K562 (cell line): Measurements from ENCODE around the gene NSRP1. TPM values are rescaled to one million over a fixed set of nuclear protein-coding genes. Genes with fewer than 3 reads are reported as not detected.

Experiments
- ARHGAP35 ChIP-seq: fragments of 450-650 bp; IDR thresholded peaks from 2 replicates; pipeline ENCODE4 v1.6.1; 2018; ENCODE audit not compliant: partially characterized antibody
- HLTF ChIP-seq: fragments of 450-650 bp; IDR thresholded peaks from 2 replicates; pipeline ENCODE4 v1.6.1; 2016
- KDM5B ChIP-seq: fragments of 200-600 bp; sonication (generic); IDR thresholded peaks from 2 replicates; pipeline ENCODE4 v1.6.1; 2012; ENCODE audit warnings: low read depth, mild to moderate bottlenecking, moderate library complexity, low read length, control low read depth, inconsistent platforms; ENCODE audit not compliant: insufficient replicate concordance
- NFIC ChIP-seq: fragments of 450-650 bp; IDR thresholded peaks from 2 replicates; pipeline ENCODE4 v1.6.1; 2017; ENCODE audit warnings: mild to moderate bottlenecking, inconsistent platforms
- PHF20 ChIP-seq: fragments of 450-650 bp; IDR thresholded peaks from 2 replicates; pipeline ENCODE4 v1.6.1; 2018; ENCODE audit not compliant: partially characterized antibody
- POLR2A ChIP-seq: fragments of 450-650 bp; conservative IDR thresholded peaks from 2 replicates; pipeline ENCODE4 v1.6.1; 2016
- PTRF ChIP-seq: fragments of 450-650 bp; IDR thresholded peaks from 2 replicates; pipeline ENCODE4 v1.6.1; 2016; ENCODE audit warnings: mild to moderate bottlenecking, missing genetic modification characterization, missing compliant biosample characterization
- TAF9B ChIP-seq: fragments of 450-650 bp; IDR thresholded peaks from 2 replicates; pipeline ENCODE4 v1.6.1; 2018; ENCODE audit warnings: mild to moderate bottlenecking; ENCODE audit not compliant: partially characterized antibody
- TEAD4 ChIP-seq, 2 experiments: sonication (generic) in 1 of 2; formaldehyde crosslinking in 1 of 2; IDR thresholded peaks; 2 replicates each; pipeline versions ENCODE4 v1.6.1 to v1.8.0; 2012 to 2022; ENCODE audit warnings: borderline replicate concordance in 1 of 2, inconsistent platforms in 1 of 2, low read length in 1 of 2, mild to moderate bottlenecking in 1 of 2, missing genetic modification reagents in 1 of 2
- THRAP3 ChIP-seq: fragments of 450-650 bp; IDR thresholded peaks from 2 replicates; pipeline ENCODE4 v1.6.1; 2016; ENCODE audit warnings: mild to moderate bottlenecking, inconsistent platforms, borderline replicate concordance
- polyA plus RNA-seq, 8 experiments: library from polyadenylated mRNA; depleted of rRNA in 4 of 8; stranded (reverse) in 5 of 8; unstranded in 3 of 8; fragments of >200 nt; fragmentation: Nextera tagmentation in 2 of 8; fragmentation: Illumina TruSeq in 1 of 8; extraction: Ambion mirVana in 2 of 8; extraction: Trizol in 1 of 8; gene quantifications; 2 replicates each; pipeline versions ENCODE4 v1.2.1 to v1.2.3, GENCODE V29; 2011 to 2014; ENCODE audit warnings: inconsistent platforms in 1 of 8, missing spikeins in 1 of 8
- total RNA-seq, 7 experiments: library from RNA; depleted of rRNA in 6 of 7; stranded (reverse); fragments of >200 nt in 6 of 7; fragmentation: Illumina TruSeq in 2 of 7; extraction: Trizol in 2 of 7; gene quantifications; 2 replicates each; pipeline versions ENCODE4 v1.2.1 to v1.2.3, GENCODE V29; 2011 to 2021; ENCODE audit warnings: low replicate concordance in 1 of 7
- TF ChIP-seq, protein P1 (sequence below): fragments of 450-650 bp; IDR thresholded peaks from 2 replicates; pipeline ENCODE4 v1.6.1; 2016; ENCODE audit warnings: borderline replicate concordance
- TF ChIP-seq, protein P2 (sequence below), 3 experiments: IDR thresholded peaks in 2 of 3; conservative IDR thresholded peaks in 1 of 3; 2 replicates each; pipeline ENCODE4 v1.5.1; 2011 to 2012; ENCODE audit warnings: low read length in 3 of 3, mild to moderate bottlenecking in 3 of 3, control low read depth in 2 of 3, improper control_type of control experiment in 1 of 3, inconsistent platforms in 1 of 3, low read depth in 1 of 3, mixed read lengths in 1 of 3, moderate library complexity in 1 of 3; ENCODE audit not compliant: insufficient read depth in 2 of 3
- TF ChIP-seq, protein P3 (sequence below): sonication (generic); formaldehyde crosslinking; IDR thresholded peaks from 2 replicates; pipeline ENCODE4 v1.8.0; 2022; ENCODE audit warnings: mild to moderate bottlenecking, missing genetic modification reagents
- TF ChIP-seq, protein P4 (sequence below): sonication (generic); formaldehyde crosslinking; IDR thresholded peaks from 2 replicates; pipeline ENCODE4 v1.9.0; 2022; ENCODE audit warnings: mild to moderate bottlenecking, missing genetic modification reagents
- TF ChIP-seq, protein P5 (sequence below): fragments of 250-450 bp; sonication (Bioruptor Pico); IDR thresholded peaks from 2 replicates; pipeline ENCODE4 v1.8.0; 2021; ENCODE audit warnings: mild to moderate bottlenecking, moderate library complexity
- TF ChIP-seq, protein P6 (sequence below): sonication (generic); formaldehyde crosslinking; IDR thresholded peaks from 2 replicates; pipeline ENCODE4 v1.9.0; 2022; ENCODE audit warnings: mild to moderate bottlenecking, missing genetic modification reagents
- TF ChIP-seq, protein P7 (sequence below): fragments of 450-650 bp; IDR thresholded peaks from 2 replicates; pipeline ENCODE4 v1.6.1; 2016; ENCODE audit warnings: antibody characterized with exemption

Gene NSRP1
- total and polyA plus RNA-seq, 9 of the 15 experiments (the other 6 are each of a cell fraction or from before 2014, with no cell fraction given), result 18.4 to 68.6 (median 32.7) TPM

DNA sequence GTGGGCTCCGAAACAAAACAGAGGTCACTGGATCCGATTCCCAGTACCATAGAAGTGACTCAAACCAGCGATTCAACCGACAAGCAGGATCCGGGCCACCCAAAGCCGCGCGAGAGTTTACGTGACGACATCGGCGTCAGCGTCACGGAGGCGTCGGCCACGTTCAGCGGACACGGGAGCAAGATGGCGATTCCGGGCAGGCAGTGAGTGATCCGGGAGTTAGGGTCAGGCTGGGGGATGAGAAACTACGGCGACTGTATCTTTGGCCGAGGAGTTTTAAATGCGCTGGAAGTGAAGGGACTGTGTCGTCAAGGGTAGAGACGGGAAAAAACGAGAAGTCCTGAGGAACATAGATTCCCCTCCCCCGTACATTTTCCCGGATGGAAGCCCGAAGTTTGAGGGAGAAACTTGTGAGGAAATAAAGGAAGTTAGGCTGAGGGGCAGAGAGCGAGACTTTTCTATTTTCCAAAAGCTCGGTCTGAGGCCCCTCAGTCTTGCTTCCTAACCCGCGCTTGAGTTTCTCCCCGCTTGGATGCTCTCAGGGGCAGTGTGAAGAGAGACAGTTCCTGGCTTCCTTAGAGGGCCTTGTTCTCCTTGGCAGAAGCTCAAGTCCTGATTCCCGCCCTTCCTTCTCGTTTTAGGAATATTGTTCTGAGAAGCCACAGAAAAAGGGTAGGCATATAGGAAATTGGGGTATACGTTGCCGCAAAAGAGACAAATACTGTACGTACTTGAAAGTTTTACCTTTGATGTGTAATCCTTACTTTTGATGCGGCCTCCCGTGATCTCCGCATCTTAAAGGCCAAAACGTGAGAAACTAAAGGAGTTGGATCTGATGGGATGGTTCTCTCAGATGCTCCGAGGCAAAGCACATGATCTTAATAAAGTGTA, at the start of gene NSRP1 (continued):
- TF ChIP-seq, protein P1, sequence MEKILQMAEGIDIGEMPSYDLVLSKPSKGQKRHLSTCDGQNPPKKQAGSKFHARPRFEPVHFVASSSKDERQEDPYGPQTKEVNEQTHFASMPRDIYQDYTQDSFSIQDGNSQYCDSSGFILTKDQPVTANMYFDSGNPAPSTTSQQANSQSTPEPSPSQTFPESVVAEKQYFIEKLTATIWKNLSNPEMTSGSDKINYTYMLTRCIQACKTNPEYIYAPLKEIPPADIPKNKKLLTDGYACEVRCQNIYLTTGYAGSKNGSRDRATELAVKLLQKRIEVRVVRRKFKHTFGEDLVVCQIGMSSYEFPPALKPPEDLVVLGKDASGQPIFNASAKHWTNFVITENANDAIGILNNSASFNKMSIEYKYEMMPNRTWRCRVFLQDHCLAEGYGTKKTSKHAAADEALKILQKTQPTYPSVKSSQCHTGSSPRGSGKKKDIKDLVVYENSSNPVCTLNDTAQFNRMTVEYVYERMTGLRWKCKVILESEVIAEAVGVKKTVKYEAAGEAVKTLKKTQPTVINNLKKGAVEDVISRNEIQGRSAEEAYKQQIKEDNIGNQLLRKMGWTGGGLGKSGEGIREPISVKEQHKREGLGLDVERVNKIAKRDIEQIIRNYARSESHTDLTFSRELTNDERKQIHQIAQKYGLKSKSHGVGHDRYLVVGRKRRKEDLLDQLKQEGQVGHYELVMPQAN, result peak; percentile 57; the same call in 1 of the 2 replicates
- TF ChIP-seq POLR2A (peak; percentile 99), TEAD4 (IDR thresholded peaks at IDR 0.05; ENCODE audit: low read length) (peak; percentile 27; the same call in 1 of the 2 replicates), TEAD4 (CRISPR knock-in tag; IDR thresholded peaks at IDR 0.05; ENCODE audit: borderline replicate concordance) (no peak), PTRF (tag) (no peak), KDM5B (peak; percentile 96), TAF9B (peak; percentile 99), NFIC (peak; percentile 43), ARHGAP35 (peak; percentile 74), PHF20 (peak; percentile 73), THRAP3 (no peak), HLTF (peak; percentile 78; the same call in 1 of the 2 replicates)
- TF ChIP-seq, protein P2, sequence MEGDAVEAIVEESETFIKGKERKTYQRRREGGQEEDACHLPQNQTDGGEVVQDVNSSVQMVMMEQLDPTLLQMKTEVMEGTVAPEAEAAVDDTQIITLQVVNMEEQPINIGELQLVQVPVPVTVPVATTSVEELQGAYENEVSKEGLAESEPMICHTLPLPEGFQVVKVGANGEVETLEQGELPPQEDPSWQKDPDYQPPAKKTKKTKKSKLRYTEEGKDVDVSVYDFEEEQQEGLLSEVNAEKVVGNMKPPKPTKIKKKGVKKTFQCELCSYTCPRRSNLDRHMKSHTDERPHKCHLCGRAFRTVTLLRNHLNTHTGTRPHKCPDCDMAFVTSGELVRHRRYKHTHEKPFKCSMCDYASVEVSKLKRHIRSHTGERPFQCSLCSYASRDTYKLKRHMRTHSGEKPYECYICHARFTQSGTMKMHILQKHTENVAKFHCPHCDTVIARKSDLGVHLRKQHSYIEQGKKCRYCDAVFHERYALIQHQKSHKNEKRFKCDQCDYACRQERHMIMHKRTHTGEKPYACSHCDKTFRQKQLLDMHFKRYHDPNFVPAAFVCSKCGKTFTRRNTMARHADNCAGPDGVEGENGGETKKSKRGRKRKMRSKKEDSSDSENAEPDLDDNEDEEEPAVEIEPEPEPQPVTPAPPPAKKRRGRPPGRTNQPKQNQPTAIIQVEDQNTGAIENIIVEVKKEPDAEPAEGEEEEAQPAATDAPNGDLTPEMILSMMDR (IDR thresholded peaks at IDR 0.05 in 2 of 3, conservative IDR thresholded peaks at IDR 0.05 in 1 of 3; ENCODE audit: insufficient read depth in 2 of 3, low read depth in 1 of 3, low read length in 3 of 3), result no peak
- TF ChIP-seq, protein P3, sequence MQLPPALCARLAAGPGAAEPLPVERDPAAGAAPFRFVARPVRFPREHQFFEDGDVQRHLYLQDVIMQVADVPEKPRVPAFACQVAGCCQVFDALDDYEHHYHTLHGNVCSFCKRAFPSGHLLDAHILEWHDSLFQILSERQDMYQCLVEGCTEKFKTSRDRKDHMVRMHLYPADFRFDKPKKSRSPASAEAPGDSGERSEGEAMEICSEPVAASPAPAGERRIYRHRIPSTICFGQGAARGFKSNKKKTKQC (CRISPR knock-in tag), result peak; percentile 62; the same call in 1 of the 2 replicates
- TF ChIP-seq, protein P4, sequence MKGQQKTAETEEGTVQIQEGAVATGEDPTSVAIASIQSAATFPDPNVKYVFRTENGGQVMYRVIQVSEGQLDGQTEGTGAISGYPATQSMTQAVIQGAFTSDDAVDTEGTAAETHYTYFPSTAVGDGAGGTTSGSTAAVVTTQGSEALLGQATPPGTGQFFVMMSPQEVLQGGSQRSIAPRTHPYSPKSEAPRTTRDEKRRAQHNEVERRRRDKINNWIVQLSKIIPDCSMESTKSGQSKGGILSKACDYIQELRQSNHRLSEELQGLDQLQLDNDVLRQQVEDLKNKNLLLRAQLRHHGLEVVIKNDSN (CRISPR knock-in tag), result 0 out of 2 replicates have a peak, but pooled peaks have one; percentile 28
- TF ChIP-seq, protein P5, sequence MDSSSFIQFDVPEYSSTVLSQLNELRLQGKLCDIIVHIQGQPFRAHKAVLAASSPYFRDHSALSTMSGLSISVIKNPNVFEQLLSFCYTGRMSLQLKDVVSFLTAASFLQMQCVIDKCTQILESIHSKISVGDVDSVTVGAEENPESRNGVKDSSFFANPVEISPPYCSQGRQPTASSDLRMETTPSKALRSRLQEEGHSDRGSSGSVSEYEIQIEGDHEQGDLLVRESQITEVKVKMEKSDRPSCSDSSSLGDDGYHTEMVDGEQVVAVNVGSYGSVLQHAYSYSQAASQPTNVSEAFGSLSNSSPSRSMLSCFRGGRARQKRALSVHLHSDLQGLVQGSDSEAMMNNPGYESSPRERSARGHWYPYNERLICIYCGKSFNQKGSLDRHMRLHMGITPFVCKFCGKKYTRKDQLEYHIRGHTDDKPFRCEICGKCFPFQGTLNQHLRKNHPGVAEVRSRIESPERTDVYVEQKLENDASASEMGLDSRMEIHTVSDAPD (CRISPR knock-in tag), result no peak
- TF ChIP-seq, protein P6, sequence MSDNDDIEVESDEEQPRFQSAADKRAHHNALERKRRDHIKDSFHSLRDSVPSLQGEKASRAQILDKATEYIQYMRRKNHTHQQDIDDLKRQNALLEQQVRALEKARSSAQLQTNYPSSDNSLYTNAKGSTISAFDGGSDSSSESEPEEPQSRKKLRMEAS (CRISPR knock-in tag), result peak; percentile 56
- TF ChIP-seq, protein P7, sequence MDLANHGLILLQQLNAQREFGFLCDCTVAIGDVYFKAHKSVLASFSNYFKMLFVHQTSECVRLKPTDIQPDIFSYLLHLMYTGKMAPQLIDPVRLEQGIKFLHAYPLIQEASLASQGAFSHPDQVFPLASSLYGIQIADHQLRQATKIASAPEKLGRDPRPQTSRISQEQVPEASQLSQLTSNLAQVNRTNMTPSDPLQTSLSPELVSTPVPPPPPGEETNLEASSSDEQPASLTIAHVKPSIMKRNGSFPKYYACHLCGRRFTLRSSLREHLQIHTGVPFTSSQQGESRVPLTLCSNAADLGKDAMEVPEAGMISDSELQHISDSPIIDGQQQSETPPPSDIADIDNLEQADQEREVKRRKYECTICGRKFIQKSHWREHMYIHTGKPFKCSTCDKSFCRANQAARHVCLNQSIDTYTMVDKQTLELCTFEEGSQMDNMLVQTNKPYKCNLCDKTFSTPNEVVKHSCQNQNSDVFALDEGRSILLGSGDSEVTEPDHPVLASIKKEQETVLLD, result peak; percentile 92
